Right cardiac atrium (tissue), 5 donors: ENCODE measurements around the gene SDCCAG8. TPM values are rescaled to one million over a fixed set of nuclear protein-coding genes. Genes with fewer than 3 reads are reported as not detected.

ENCODE experiments used
- ATAC-seq, 2 donors: fragments of 200-7000 bp; cut with Tn5 transposase; one replicate each; pipeline versions ENCODE4 v1.8.0 to v1.9.1; 2020; ENCODE audit warnings: moderate library complexity in 2 of 2, mild to moderate bottlenecking in 1 of 2
- DNase-seq, 3 donors: peaks; one replicate each; pipeline ENCODE4 v3.0.0-alpha.2; 2020
- H3K27ac ChIP-seq: one replicate; pipeline ENCODE4 v1.5.1; 2013; ENCODE audit warnings: mild to moderate bottlenecking, low read length, control low read depth, moderate library complexity
- H3K27me3 ChIP-seq: one replicate; pipeline ENCODE4 v1.6.1; 2013; ENCODE audit not compliant: control insufficient read depth, insufficient read depth
- H3K4me1 ChIP-seq: one replicate; pipeline ENCODE4 v1.6.1; 2013; ENCODE audit warnings: low read length; ENCODE audit not compliant: control insufficient read depth, insufficient read depth
- H3K4me3 ChIP-seq: one replicate; pipeline ENCODE4 v1.5.1; 2013; ENCODE audit warnings: low read length, control low read depth
- H3K9me3 ChIP-seq: one replicate; pipeline ENCODE4 v1.6.1; 2013; ENCODE audit warnings: low read length; ENCODE audit not compliant: control insufficient read depth
- WGBS: extraction: QIAGEN DNeasy Blood & Tissue Kit; methylation state at CpG from one replicate; pipeline ENCODE4 v1.1.7; 2013; 5-methylcytosine and 5-hydroxymethylcytosine counted together
- intact Hi-C, 4 donors: fragments of 100-400 bp; cut with DNase I; formaldehyde crosslinking; loops; one replicate each; pipeline versions ENCODE4 v1.11.0 to v1.14.0; 2022 to 2023
- microRNA-seq, 2 donors: library from miRNA; unstranded; fragments of <30 nt; microRNA quantifications; one replicate each; pipeline ENCODE4 v1.2.0, GENCODE V29; 2020 to 2021
- polyA plus RNA-seq: library from polyadenylated mRNA; stranded (reverse); fragments of 200-250 nt; gene quantifications from one replicate; pipeline ENCODE4 v1.2.3, GENCODE V29; 2013
- total RNA-seq, 4 donors: library from RNA; stranded (reverse); fragmentation: NEBNext Ultra II Directional; extraction: Animal tissue kit (Norgen Biotek cat#: 25700); gene quantifications; one replicate each; pipeline ENCODE4 v1.2.1, GENCODE V29; 2021
- donor health status: healthy with polysubstance abuse.
- donor health status: DM: no; HTN: yes; CAD: no.
- donor health status: DM: no; HTN: no; CAD: no.
- donor health status: DM: no; HTN: yes; CAD: no; lungs with severe emphysema.
- donor health status: DM: yes; HTN: yes; CAD: no.

Gene SDCCAG8
- total and polyA plus RNA-seq, 5 donors: 16.9 to 31.7 (median 26.6) TPM

DNA sequence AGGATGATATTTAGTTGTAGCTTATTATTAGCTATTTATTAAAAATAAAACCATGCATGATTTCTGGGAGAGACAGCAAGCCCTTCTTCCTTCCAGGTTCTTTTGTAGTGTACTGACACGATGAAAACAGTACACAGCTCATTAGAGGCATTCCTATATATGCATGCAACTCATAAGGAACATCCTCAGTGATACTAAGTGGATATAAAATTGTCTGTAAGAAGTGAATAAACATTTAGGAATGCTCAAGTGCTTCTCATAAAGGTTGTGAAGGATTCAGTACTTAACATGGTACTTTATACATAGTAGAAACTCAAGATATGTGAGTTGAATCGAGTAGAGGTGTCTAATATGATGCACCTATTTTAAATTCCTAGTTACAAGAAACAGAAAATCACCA lies 287.7 kb downstream of the SDCCAG8 start:
- H3K27ac ChIP-seq: no peak overlapping the region
- ATAC-seq: no peak
- no peaks in the 10 kb centered on the region for H3K27me3 ChIP-seq
- whole genome bisulfite sequencing: 96% methylated on average over 2 of the region's 2 CpGs
- intact Hi-C loops: no loop called here
- no peaks in the 10 kb centered on the region for H3K9me3 ChIP-seq
- H3K4me3 ChIP-seq: no peak overlapping the region
- H3K4me1 ChIP-seq: no peaks in the 10 kb centered on the region
- DNase-seq: no peak

DNA sequence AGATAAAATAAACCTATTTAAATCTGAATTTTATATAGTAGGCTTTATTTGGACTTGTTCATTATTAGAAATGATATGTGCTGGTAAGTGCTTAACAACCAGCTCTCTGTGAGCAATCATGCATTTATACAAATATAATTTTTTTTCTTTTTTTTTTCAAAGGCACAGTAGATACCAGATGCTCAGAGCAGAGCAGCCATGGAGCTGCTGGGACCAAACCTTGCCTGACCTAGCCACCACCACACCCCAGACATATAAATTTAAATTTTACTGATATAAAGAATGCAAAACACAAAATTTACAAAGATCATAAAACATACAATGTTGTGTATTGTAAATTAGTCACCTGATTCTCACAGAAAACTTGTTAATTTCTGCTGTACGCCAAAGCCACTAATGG lies 290.6 kb downstream of the SDCCAG8 start:
- no peaks in the 10 kb centered on the region for H3K27me3 ChIP-seq
- H3K27ac ChIP-seq: no peak overlapping the region
- H3K4me3 ChIP-seq: no peak overlapping the region
- intact Hi-C loops: no loop called here
- H3K4me1 ChIP-seq: no peaks in the 10 kb centered on the region
- no peaks in the 10 kb centered on the region for H3K9me3 ChIP-seq
- 0% methylated on average over 1 of the region's 1 CpG for WGBS
- no peak for DNase-seq
- no peak for ATAC-seq

DNA sequence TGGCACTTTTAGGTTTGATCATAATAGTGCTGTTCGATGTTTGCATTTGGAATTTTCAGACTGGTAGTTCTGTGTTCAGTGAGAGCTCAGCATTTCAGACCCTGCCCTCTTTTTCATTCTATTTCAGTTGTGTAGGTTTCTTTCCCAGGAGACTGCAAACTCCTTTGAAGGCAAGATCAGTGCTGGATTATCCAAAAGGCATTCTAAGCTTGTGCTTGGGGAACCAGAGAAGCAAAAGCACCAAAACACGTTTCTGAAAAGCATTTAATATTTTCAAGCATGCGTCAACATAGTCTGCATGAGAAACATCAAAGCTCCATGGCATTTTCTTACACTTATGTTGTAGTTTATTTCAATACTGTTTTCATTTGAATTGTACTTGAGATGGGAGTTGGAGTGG lies 292.1 kb downstream of the SDCCAG8 start:
- Histone ChIP-seq H3K4me3 (no peak overlapping the region), H3K27ac (no peak overlapping the region), H3K4me1 (no peaks in the 10 kb centered on the region), H3K27me3 (no peaks in the 10 kb centered on the region), H3K9me3 (no peaks in the 10 kb centered on the region)
- intact Hi-C loops: no loop called here
- 89% methylated on average over 3 of the region's 3 CpGs for WGBS
- DNase-seq: no peak
- ATAC-seq: no peak

DNA sequence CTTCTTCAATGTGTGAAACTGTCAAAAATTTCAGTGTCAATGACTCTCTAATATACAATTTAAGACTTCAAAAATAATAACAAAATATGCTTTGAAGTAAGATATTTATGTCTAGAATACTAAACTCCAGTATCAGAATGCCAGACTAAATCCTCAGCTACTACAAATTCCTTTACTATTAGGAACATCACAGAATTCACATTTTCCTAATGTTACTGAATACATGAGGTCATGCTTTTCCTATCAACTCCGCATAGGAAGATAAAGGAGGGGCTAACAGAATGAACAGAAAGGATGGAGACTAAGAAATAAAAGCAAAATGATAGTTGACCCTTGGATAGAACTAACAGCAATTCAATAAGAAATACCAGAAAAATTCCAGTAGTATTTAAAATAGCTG lies 292.7 kb downstream of the SDCCAG8 start:
- no peaks in the 10 kb centered on the region for H3K27me3 ChIP-seq
- H3K27ac ChIP-seq: no peak overlapping the region
- no peak overlapping the region for H3K4me3 ChIP-seq
- no peaks in the 10 kb centered on the region for H3K4me1 ChIP-seq
- intact Hi-C loops: no loop called here
- WGBS: 68% methylated on average over 1 of the region's 1 CpG
- ATAC-seq (no peak), DNase-seq (no peak)
- no peaks in the 10 kb centered on the region for H3K9me3 ChIP-seq

DNA sequence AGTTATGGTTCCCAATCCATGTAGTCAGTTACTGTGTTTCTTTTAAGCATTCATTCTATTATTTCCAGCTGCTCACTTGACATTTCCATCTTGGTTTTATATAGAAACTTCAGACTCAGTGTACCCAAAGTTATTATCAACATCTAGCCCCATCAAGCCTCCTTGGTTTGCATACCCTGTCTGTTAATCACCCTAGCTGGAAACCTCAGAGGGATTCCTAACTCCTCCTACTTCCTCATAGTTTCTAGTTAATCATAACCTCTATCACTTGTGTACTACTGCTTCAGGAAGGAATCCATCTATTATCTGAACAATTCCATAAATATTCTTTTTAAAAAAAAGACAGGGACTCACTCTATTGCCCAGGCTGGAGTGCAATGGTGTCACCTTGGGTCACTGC lies 293.3 kb downstream of the SDCCAG8 start:
- no peaks in the 10 kb centered on the region for H3K4me1 ChIP-seq
- H3K27ac ChIP-seq: no peak overlapping the region
- intact Hi-C loops: no loop called here
- no peak for DNase-seq
- no peaks in the 10 kb centered on the region for H3K9me3 ChIP-seq
- no peak overlapping the region for H3K4me3 ChIP-seq
- no peaks in the 10 kb centered on the region for H3K27me3 ChIP-seq
- no peak for ATAC-seq

Small RNAs within 50 kb of the gene (microRNA-seq; reads per million reads assigned to microRNA genes)
- 0 to 1.3 reads per million in 2 donors for gene MIR4677

Other genes starting within 250 kb of the SDCCAG8 start
- gene CEP170, start 760 bp upstream of the SDCCAG8 start, total RNA-seq: 10 to 100 TPM; 37.9 to 44.3 (median 41.3) TPM
- gene CEP170, start 760 bp upstream of the SDCCAG8 start, polyA plus RNA-seq: 14.9 TPM